HT1080 (cell line): Measurements from ENCODE around the gene JMJD1C. TPM values are rescaled to one million over a fixed set of nuclear protein-coding genes. Genes with fewer than 3 reads are reported as not detected.
"Not testable (repeated sequence)": the region's sequence is repeated elsewhere in the genome, so short reads cannot be mapped to it uniquely, and the experiment has no call there.

ENCODE experiments used
- DNase-seq: peaks from one replicate; pipeline ENCODE4 v3.0.0-alpha.2; 2015; ENCODE audit warnings: low read depth
- total RNA-seq: library from RNA; depleted of rRNA; stranded (reverse); fragments of >200 nt; shearing (Covaris generic); gene quantifications from 2 replicates; pipeline ENCODE4 v1.2.3, GENCODE V29; 2014

Gene JMJD1C
- total RNA-seq, 1 experiment from 2014 or later = 43.9 TPM

DNA sequence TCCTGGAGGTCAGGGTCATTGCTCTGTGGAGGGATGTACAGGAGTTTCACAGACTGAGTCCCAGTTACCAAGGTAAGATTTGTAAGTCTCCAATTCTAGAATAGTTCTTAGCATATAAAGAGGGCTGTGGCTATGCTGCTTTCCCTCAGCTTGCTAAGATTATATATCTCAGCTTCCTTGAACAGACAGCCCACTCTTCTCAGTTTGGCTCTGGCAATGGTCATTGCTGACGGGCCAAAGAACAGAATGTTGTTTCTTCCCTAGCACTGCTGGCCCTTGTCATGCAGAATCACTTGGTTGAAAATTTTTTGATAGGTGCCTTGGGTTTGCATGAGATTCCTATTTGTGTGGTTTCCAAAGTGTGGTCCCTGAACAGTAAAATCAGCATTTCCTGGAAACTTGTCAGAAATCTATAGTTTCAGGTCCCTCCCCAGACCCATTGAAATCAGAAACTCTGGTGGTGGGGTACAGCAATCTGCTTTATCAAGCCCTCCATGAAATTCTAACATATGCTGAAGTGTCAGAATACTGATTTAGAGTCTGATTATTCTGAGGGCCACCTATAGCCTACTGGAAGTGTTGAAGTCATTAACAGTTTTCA lies 294.4 kb downstream of the JMJD1C start:
- DNase-seq = no peak

DNA sequence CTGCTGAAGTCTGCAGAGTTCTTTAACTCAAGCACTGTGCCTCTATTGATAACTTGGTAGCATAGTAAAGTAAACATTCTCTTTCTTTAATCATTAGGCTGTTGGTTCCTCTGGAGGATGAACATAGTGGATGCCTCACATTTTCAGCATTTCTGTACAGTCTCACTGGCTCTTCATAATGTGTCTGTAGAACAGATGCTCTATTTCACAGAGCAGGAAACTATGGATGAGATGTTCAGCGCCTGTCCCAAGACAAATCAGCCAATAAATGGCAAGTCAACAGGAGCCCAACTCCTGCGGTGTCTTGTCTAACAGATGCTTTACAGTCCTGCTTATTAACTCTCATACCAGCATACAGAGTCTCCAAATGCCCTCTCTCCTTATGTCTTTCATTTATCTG lies 296.2 kb downstream of the JMJD1C start:
- no peak for DNase-seq

GRCh38 chr10:63168821-63169462 lies 296.8 kb downstream of the JMJD1C start:
- no peak for DNase-seq

DNA sequence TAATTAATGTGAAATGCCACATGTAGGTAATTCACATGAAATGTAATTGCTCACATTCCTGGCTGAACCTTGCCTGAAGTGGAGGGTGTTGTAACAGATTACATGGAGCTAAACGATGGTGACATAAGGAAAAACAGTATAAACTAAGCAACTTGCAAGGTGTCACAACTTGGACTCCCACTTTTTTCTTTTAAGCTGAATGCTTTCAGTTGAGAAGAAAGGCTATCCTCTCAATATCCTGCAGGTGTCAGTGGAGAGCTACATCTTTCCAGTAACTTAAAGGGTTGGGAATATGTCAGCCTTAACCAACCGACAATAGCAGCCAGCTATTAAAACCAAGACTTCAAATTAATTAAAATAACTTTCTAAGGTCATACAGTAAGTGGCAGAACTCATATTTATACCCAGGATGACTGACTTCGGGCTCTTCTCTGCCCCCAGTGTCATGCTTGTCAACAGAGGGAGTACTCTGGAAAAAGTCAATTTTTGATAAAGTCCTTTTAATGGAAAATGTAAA lies 299.0 kb downstream of the JMJD1C start:
- DNase-seq = peak; percentile 62

GRCh38 chr10:63165249-63165648 lies 300.5 kb downstream of the JMJD1C start:
- no peak for DNase-seq

DNA sequence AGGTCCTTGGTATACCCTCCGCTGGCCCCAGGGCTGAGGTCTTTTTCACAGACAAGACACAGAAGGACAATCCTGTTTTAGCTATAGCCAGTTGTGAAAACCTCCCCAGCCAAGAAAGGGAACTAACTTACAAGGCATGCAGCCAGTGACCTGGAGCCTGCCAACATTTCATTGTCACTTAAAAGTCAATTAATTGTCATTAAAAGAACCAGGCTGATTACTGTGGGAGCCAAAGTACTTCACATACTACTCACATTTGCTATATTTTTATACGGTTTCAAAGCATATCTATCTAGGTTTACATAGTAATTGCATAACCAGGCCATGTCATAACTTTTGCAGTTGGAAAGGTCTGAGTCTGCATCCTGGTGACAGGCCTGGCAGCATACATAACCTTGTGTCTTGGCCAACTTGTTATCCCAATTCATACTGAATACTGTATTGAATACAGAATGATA lies 301.6 kb downstream of the JMJD1C start:
- DNase-seq = no peak

GRCh38 chr10:63161592-63161991 lies 304.2 kb downstream of the JMJD1C start:
- DNase-seq = no peak

DNA sequence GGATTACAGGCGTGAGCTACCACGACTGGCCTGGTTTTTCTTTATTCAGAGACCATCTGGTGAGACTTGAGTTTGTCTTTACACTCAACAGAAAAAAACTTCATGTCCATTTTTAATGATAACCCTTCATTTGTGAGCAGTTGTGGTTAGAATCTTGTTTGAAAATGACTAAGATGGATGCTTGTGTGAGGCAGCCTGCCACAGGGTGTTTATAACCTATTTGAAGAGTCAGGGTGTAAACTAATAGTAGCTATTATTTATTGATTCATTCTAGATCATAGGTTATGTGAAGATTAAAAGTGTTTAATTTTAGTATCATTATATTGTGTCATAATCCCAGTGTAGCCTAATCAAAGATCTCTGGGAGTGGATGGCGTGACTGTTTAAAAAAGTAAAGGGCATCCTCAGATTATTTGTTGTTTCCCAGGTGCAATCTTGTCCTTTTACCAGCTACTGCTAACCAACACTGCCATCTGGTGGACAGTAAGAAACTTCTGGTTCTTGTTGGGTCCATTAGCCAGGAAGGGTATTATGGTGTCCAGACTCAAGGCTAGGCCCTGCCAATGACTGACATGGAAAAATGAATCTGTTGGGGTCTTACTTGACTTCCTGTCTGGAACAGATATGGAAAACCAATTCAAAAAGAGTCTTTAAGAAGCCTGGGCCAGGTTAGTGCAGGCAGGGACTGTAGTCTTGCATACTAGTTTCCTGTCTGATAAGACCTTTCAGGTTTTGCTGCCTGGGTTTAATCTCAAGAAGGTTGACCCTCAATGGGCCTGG lies 307.7 kb downstream of the JMJD1C start:
- peak; percentile 42 for DNase-seq

GRCh38 chr10:63156236-63156635 lies 309.5 kb downstream of the JMJD1C start:
- DNase-seq = no peak

DNA sequence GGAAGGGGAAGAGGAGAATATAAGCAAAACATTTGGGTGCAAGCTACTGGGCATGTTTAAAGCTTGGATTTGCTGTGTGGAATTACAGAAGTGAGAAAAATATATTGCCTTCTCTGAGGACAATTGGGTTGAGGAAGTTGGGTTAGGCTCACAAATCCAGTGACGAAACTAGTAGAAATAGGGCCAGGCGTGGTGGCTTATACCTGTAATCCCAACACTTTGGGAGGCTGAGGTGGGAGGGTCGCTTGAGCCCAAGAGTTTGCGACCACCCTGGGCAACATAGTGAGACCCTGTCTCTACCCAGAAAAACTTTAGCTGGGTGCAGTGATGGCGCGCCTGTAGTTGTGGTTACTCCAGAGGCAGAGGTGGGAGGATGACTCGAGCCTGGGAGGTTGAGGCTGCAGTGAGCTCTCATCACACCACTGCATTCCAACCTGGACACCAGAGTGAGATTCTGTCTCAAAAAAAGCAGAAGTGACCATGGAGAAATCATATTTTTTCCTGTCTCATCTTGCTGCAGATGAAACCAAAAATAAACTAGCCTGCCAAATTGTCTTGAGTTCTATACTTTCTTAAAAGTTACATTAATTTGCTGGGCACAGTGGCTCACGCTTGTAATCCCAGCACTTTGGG lies 310.3 kb downstream of the JMJD1C start:
- DNase-seq = no peak

GRCh38 chr10:63154546-63155387 lies 311.0 kb downstream of the JMJD1C start:
- no peak for DNase-seq

DNA sequence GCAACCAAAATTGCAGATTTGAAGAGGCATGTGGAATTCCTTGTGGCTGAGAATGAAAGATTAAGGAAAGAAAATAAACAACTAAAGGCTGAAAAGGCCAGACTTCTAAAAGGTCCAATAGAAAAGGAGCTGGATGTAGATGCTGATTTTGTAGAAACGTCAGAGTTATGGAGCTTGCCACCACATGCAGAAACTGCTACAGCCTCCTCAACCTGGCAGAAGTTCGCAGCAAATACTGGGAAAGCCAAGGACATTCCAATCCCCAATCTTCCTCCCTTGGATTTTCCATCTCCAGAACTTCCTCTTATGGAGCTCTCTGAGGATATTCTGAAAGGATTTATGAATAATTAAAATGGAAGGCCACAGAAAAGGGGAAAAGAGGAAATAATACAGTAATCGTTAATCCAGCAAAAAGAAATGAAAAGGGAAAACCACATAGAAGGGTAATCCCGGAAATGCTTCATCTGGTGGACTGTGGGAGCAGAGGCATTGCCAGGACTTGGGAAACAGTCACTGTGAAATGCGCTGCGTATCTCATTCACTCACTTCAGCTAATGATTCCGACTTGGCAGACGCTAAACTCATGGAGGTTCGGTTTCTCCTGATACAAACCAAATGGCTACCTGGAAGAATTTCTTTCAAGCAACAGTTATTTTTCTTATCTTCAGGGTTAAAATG lies 311.8 kb downstream of the JMJD1C start:
- DNase-seq = not testable (repeated sequence)

DNA sequence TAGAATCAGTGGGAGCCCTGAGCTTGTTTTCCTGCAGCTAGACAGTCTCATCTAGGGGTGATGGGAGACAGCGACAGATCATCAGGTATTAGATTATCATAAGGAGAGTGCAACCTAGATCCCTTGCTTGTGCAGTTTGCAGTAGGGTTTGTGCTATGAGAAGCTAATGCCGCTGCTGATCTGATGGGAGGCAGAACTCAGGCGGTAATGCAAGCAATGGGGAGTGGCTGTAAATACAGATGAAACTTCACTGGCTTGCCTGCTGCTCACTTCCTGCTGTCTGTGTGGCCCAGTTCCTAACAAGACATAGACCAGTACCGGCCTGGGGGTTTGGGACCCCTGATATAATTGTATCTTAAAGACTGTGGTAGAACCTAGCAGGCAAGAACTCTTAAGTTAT lies 315.0 kb downstream of the JMJD1C start:
- no peak for DNase-seq

DNA sequence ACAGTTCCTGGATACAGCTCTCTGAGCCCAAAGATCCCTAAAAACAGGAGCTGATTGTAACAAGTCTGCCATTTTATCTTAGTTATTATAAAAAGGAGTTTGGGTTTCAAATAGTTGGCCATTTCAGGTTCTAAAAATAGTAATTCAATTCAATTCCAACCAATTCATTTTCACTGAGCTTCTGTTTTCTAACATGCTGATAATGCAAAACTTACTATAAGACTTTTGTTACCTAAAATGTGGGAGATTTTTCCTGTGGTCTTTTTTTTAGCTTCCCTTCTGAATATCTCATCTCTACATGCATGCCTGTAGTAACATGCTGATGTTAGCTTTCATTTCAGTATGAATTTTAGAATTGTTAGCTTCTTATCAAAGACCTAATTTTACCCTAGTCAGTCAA lies 319.3 kb downstream of the JMJD1C start:
- DNase-seq = no peak

- DNase-seq = no peak
These were observed 320.0 kb downstream of the JMJD1C start for GRCh38 chr10:63145782-63146181.

GRCh38 chr10:63143987-63144386 lies 321.8 kb downstream of the JMJD1C start:
- no peak for DNase-seq

DNA sequence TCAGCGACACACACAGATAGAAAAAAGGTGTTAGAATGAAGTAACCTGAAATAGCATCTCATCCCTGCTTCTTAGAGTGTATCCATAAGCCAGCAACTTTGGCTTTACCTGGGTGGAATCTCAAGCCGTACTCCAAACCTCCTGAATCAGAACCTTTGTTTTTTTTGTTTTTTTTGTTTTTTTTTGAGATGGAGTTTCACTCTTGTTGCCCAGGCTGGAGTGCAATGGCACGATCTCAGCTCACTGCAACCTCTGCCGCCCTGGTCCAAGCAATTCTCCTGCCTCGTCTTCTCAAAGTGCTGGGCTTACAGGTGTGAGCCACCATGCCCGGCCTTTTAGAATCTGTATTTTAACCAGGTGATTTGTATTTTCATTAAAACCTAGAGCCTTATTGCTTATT lies 323.6 kb downstream of the JMJD1C start:
- DNase-seq = no peak

DNA sequence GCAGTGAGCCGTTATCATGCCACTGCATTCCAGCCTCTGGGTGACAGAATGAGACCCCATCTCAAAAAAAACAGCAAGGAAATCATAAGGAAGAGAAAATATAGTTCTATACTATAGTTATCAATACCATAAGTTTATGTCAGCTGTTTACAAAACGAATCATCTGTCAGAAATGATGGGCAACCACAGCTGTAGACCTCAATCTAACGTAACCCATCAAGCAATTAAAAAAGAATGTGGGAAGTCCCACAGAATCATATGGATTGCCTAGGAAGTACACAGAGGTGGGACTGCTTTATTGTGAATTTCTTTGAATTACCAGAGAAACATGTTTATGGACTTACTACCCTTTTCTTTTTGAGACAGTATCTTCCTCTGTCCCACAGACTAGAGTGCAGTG lies 325.7 kb downstream of the JMJD1C start:
- no peak for DNase-seq

DNA sequence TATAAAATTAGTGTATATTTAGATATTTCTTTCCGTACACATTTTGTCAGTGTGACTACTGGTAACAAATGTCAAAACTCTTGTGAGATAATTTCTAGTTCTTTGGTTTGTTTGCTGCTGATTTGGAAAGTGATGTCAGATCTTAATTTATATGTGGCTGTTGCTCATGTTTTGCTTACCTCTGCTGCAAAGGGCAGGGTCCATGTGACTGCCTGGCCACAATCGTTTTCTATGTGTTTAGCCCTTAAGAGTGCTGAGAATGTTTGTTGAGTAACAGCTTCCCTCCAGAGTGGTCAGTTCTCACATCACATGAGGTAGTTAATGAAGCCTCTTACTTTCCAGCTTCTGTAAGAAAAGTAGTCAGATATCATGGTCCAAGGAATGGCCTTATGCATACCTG lies 328.5 kb downstream of the JMJD1C start:
- no peak for DNase-seq

DNA sequence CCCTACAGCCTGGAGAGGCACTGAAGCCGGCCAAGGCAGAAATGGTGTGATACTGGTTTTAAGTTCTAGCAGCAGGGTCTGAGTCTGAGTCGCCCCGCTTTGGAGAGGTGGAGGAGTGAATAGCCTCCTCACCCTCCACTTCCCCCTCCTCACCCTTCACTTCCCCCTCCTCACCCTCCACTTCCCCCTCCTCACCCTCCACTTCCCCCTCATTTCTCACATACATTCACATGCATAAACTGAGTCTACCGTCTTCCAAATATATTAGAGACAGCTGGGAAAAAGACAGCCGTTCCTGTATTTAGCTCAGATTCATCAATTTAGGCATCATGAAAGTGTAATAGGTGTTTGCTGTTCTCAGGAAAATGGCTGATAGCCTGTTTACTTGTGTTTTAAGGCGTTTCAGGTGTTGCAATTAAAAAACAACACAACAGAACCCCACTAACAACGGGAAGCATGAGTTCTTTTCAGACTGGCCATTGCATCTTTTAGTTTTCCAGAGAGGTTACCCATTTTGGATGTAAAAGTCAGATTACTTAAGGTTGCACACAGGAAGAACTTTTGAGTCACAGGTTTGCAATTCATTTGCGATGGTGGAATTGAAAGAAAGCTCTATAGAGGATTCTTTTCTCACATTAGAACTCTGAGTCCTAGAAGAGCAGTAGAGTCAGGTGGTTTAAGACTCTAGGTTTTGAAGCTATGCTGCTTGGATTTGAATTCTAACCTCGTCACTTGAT lies 331.8 kb downstream of the JMJD1C start:
- DNase-seq = no peak
